Measurements from ENCODE around the gene ZFR2.

Gene ZFR2

DNA sequence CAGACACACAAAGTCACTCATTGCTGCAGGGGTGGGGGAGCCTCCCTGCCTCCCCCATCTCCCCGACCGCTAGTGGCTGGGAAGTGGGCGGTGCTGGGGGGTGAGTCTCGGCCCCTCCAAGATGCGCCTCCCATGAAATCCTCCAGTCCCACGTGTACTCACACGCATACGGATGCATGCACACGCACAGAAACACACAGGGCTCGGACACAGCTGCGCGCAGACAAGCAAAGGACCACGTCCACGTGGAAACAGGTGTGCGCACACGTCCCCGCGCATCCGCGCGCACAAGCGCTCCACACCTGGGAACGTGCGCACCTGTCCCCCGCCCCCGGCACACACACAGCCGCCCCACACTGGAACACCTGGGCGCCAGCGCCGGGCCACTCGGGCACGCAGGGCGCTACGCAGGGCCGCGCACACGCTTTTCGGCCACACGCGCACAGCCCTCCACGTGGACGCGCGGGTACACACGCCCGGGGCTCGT lies 83.3 kb downstream of the ZFR2 start:
- no peak for DNase-seq

GRCh38 chr19:3784607-3785450 lies 84.0 kb downstream of the ZFR2 start:
- no peak for DNase-seq

- DNase-seq, result no peak
These were observed 84.9 kb downstream of the ZFR2 start for GRCh38 chr19:3783660-3784584.

- no peak for DNase-seq
These were observed 85.9 kb downstream of the ZFR2 start for GRCh38 chr19:3782903-3783302.

DNA sequence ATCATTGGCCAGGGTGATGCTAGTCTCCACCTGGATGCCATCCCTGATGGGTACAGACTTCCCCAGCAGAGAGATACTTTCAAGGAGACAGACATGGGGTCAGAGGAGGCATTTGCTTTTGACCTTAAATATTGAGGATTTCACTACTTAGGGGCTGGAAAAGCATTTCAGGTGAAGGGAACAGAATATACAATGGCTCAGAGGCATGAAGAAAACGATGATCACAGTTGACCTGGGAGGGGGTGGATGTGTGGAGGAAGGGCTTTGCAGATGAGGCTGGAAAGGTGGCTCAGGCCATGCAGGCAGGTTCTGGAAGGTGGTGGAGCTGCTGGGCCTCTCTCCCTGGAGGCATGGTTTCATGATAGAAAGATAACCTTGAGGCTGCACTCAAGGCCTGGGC lies 86.5 kb downstream of the ZFR2 start:
- DNase-seq, result no peak

DNA sequence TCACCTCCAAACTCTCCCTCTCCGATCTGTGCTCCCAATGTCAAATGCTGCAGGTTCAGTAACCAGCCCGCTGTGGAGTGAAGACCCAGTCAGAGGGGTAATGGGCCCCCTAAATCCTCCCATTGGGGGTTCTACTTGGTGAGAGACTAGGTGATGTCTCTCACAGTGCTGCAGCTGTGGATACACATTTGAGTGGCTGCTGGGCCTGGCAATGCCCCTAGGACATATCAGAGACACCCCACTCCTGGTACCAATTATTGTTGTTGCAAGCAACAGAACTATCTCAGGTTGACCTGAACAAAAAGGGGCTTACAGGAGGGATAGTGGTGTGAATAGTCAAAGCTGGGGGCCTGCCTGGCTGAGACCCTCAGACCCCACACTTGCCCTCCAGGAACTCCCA lies 87.2 kb downstream of the ZFR2 start:
- DNase-seq, result no peak

DNA sequence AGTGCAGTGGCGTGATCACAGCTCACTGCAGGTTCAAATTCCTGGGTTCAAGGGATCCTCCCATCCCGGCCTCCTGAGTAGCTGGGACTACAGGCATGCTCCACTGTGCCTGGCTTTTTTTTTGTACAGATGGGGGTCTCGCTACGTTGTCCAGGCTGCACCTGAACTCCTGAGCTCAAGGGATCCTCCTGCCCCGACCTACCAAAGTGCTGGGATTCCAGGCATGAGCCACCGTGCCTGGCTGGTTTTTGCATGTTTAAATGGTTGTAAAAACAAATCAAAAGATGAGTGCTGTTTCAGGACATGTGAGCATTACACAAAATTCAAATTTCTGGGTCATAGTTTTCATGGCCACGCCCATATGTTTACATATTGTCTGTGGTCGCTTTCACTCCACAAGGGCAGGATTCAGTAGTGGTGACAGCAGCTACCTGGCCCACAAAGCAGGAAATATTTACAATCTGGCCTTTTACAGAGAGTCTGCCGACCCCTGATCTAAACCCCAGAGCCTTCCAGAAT lies 88.0 kb downstream of the ZFR2 start:
- no peak for DNase-seq

DNA sequence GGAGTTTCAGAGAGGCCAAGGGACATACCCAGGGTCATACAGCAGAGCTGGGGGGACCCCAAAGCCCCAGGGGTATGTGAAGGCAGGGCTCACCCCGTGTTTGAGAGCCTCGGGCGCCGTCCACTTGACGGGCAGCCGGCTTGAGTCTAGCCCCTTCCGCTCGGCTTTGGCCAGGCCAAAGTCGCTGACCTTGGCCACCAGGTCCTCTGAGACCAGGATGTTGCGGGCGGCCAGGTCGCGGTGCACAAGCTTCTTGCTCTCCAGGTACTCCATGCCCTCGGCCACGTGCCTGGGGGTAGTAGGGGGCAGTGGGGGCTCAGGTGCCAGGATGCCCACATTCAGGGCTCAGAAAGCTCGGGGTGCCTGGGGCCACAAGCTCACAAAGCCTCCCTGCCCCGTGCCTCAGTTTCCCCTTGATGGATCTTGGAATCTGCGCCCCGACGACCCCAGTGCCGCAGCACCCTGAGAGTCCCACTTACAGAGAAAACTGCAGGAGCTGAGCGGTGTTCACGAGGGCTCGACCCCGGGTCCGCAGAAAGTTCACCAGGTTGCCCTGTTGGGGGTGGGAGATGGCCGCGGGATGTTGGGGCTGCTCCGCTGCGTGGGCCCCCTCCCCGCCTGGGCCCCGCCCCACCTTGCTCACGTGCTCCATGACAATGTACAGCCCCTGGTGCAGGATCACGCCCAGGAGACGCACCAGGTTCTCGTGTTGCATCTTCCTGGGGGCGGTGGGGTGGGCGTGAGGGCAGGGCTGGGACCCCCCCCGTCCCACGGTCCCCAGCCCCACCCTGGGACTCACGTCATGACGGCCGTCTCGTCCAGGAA lies 89.7 kb downstream of the ZFR2 start:
- DNase-seq, result no peak

GRCh38 chr19:3778104-3778867 lies 90.6 kb downstream of the ZFR2 start:
- no peak for DNase-seq

- no peak for DNase-seq
These were observed 92.3 kb downstream of the ZFR2 start for GRCh38 chr19:3776479-3777040.

DNA sequence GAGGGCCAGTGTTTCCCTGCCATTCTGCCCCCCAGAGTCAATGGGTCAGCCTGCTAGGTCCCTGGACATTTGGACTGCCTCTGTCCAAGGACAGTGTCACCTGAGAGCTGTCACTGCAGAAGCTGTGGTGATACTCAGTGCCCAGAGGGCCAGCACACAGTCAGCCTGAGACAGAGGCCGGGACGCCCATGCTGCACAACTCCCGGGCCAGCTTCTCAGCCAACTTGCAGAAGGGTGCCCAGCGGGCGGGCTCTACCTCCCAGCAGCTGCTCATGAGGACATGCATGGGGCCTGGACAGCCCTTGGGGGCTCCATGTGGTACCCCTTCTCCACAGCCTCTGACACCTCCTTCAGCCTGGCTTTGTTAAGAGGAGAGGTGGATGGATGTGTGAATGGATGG lies 93.0 kb downstream of the ZFR2 start:
- DNase-seq, result no peak

DNA sequence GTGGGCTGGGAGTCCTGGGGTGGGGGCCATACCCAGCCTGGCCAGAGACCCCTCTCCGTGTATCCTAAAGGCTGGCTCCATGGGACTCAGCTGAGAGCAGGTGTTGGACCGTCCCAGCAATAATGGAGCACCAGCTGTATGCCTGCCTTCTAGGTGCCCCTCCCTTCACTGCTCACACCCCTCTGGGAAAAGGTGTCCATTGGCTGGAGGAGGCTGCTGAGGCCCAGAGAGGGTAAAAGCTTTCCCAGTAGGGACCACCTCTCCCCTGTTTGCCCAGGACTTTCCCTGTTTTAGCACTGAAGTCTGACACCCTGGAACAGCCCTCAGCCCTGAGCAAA lies 93.5 kb downstream of the ZFR2 start:
- no peak for DNase-seq

- no peak for DNase-seq
These were observed 94.0 kb downstream of the ZFR2 start for GRCh38 chr19:3774621-3775373.

- DNase-seq, result no peak
These were observed 94.9 kb downstream of the ZFR2 start for GRCh38 chr19:3773814-3774515.

DNA sequence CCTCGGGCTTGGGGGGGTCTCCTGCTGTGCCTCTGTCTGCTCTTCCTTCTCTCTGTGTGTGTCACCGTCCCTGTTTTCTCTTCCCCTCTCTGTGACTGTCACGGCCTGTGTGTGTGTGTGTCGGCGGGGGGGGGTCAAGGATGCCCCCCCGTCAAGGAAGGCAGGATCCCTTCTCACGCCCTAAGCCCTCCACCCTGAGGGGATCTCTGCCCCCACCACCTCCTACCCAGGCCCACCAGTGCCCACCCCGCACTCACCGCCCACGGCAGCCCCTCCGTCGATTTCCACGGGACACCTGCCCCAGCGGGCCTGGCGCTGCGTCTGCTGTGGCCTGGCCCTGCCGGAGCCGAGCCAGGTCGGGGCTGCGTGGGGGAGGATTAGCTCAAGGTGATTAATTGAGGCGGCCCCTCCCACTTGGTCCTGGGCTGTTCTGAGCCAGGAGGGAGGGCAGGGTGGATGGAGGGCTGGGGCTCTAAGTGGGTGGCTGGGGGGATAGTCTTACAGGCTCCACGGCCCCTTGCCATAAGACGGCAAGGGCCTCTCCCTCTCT lies 96.9 kb downstream of the ZFR2 start, which contains the start of gene RAX2:
TSS of gene RAX2 (minus strand) at position 323 of the 550 bp plus-strand sequence. CDS start 486 bp downstream, outside the sequence.
- DNase-seq, result no peak

GRCh38 chr19:3771000-3771905 lies 97.6 kb downstream of the ZFR2 start:
- DNase-seq, result no peak

DNA sequence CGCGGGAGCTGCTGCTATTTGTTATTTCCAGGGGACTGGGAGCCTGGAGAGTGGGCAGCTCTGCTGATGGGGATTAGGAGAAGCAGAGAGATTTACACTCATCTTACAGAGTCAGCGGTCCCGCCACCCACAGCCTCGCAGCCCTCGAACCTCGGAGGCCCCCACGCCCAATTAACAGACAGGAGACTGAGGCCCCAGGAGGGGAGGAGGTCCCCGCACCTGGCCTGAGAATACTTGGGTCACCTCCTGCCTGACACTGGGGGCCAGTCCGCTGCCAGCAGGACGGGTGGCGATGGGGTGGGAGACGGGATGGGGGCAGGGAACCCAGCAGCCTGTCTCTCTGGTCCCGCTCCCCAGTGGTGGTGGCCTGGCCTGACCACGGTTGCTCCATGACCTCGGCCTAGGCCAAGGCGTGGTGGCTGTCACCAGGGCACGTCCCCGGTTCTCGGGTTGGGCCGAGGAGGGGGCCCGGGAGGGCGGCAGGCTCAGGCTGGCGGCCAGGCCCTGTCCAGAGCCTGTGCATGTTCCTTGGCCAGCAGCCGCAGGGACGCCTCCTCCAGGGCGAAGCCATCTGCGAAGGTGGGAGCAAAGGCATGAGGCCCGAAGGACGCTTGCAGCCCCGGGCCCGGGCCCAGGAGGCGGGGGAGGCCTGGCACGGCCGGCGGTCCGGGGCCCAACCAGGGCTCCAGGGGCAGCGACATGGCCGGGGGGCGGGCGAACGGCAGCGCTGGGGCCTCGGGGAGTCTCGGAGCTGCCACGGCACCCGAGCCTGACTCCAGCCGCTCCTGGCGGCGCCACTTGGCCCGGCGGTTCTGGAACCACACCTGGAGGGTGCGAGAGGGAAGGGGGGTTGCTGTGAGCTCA lies 98.5 kb downstream of the ZFR2 start:
- no peak for DNase-seq

- no peak for DNase-seq
These were observed 99.3 kb downstream of the ZFR2 start for GRCh38 chr19:3769494-3769893.

Measured in cortex of kidney (tissue), 1 donor.